Small intestine (tissue), 7 donors: ENCODE measurements around the gene PITPNM3. TPM values are rescaled to one million over a fixed set of nuclear protein-coding genes. Genes with fewer than 3 reads are reported as not detected.
"Not testable (repeated sequence)": the region's sequence is repeated elsewhere in the genome, so short reads cannot be mapped to it uniquely, and the experiment has no call there.

Experiments
- DNase-seq, 2 donors: peaks; one replicate each; pipeline versions ENCODE4 v3.0.0 to v3.0.0-alpha.2; 2013
- FAIRE-seq: peaks from 2 replicates; lab custom pipeline; 2012; peaks lifted over from hg19 to GRCh38; lab: Jason Lieb, UNC
- H3K27ac ChIP-seq, 3 donors: one replicate each; pipeline ENCODE4 v1.5.1; 2013; ENCODE audit warnings: low read length in 2 of 3, mild to moderate bottlenecking in 2 of 3, control low read depth in 1 of 3, inconsistent platforms in 1 of 3, low read depth in 1 of 3, moderate library complexity in 1 of 3
- H3K27me3 ChIP-seq, 3 donors: one replicate each; pipeline ENCODE4 v1.6.1; 2013; ENCODE audit warnings: low read length in 3 of 3, inconsistent platforms in 1 of 3; ENCODE audit not compliant: control insufficient read depth in 3 of 3, insufficient read depth in 3 of 3
- H3K36me3 ChIP-seq, 3 donors: one replicate each; pipeline ENCODE4 v1.6.1; 2013; ENCODE audit warnings: low read length in 3 of 3, inconsistent platforms in 1 of 3, low read depth in 1 of 3, mild to moderate bottlenecking in 1 of 3, moderate library complexity in 1 of 3; ENCODE audit not compliant: control insufficient read depth in 3 of 3, insufficient read depth in 2 of 3
- H3K4me1 ChIP-seq, 3 donors: one replicate each; pipeline ENCODE4 v1.6.1; 2013; ENCODE audit warnings: low read length in 2 of 3, inconsistent platforms in 1 of 3, low read depth in 1 of 3, mild to moderate bottlenecking in 1 of 3, moderate library complexity in 1 of 3; ENCODE audit not compliant: control insufficient read depth in 3 of 3, insufficient read depth in 2 of 3
- H3K4me3 ChIP-seq, 3 donors: one replicate each; pipeline ENCODE4 v1.5.1; 2013; ENCODE audit warnings: low read length in 3 of 3, control low read depth in 1 of 3, inconsistent platforms in 1 of 3, low read depth in 1 of 3, mild to moderate bottlenecking in 1 of 3, moderate library complexity in 1 of 3
- H3K9me3 ChIP-seq, 2 donors: one replicate each; pipeline ENCODE4 v1.6.1; 2013; ENCODE audit warnings: low read depth in 1 of 2, low read length in 1 of 2; ENCODE audit not compliant: control insufficient read depth in 2 of 2, insufficient read depth in 1 of 2
- WGBS, 3 donors: extraction: QIAGEN DNeasy Blood & Tissue Kit; methylation state at CpG; one replicate each; pipeline ENCODE4 v1.1.7; 2013; 5-methylcytosine and 5-hydroxymethylcytosine counted together
- polyA plus RNA-seq, 4 donors: library from polyadenylated mRNA; stranded (reverse) in 3 of 4; unstranded in 1 of 4; fragments of 200-250 nt in 3 of 4; fragments of 120-200 nt in 1 of 4; gene quantifications; one replicate each; pipeline versions ENCODE4 v1.2.1 to v1.2.3, GENCODE V29; 2013
- donor health status: healthy with polysubstance abuse.
- donor health status: control.
- donor health status: control.
- donor health status: Bipolar disorder and iron deficiency.
- donor health status: healthy.

Gene PITPNM3
- polyA plus RNA-seq, 4 donors = 0.22 to 1.7 (median 0.70) TPM

- Histone ChIP-seq H3K9me3 (no peaks in the 10 kb centered on the region), H3K27ac (no peak overlapping the region), H3K36me3 (peaks cover 0 to 2% (median 0%) of the 10 kb centered on the region in 3 donors), H3K4me3 (no peak overlapping the region), H3K4me1 (no peaks in the 10 kb centered on the region), H3K27me3 (no peaks in the 10 kb centered on the region)
- no peak for FAIRE-seq
- no peak for DNase-seq
- 80 to 95% (median 89%) methylated on average over 15 to 16 of the region's 16 CpGs for WGBS, 3 donors
Measured at GRCh38 chr17:6483507-6483906, 72.8 kb downstream of the PITPNM3 start.

GRCh38 chr17:6482796-6483195 is 73.6 kb downstream of the PITPNM3 start:
- H3K27ac ChIP-seq, FAIRE-seq, H3K36me3 ChIP-seq, DNase-seq, H3K27me3 ChIP-seq, H3K9me3 ChIP-seq, H3K4me1 ChIP-seq, H3K4me3 ChIP-seq: not testable (repeated sequence)
- 80 to 85% (median 82%) methylated on average over 10 of the region's 10 CpGs for WGBS, 3 donors

GRCh38 chr17:6482105-6482455 is 74.3 kb downstream of the PITPNM3 start:
- 86 to 88% (median 86%) methylated on average over 6 of the region's 6 CpGs for WGBS, 3 donors
- Histone ChIP-seq H3K4me1 (no peaks in the 10 kb centered on the region), H3K36me3 (peaks cover 0 to 2% (median 0%) of the 10 kb centered on the region in 3 donors), H3K27me3 (no peaks in the 10 kb centered on the region), H3K27ac (no peak overlapping the region), H3K9me3 (no peaks in the 10 kb centered on the region), H3K4me3 (no peak overlapping the region)
- DNase-seq (no peak), FAIRE-seq (no peak)

GRCh38 chr17:6480303-6480675 is 76.1 kb downstream of the PITPNM3 start:
- peaks cover 0 to 2% (median 0%) of the 10 kb centered on the region in 3 donors for H3K36me3 ChIP-seq
- no peaks in the 10 kb centered on the region for H3K27me3 ChIP-seq
- no peak overlapping the region for H3K4me3 ChIP-seq
- no peaks in the 10 kb centered on the region for H3K4me1 ChIP-seq
- no peaks in the 10 kb centered on the region for H3K9me3 ChIP-seq
- no peak for DNase-seq
- no peak for FAIRE-seq
- no peak overlapping the region for H3K27ac ChIP-seq
- WGBS, 3 donors = 45 to 58% (median 52%) methylated on average over 9 of the region's 9 CpGs

- Histone ChIP-seq H3K27ac (no peak overlapping the region), H3K4me1 (no peaks in the 10 kb centered on the region), H3K27me3 (no peaks in the 10 kb centered on the region), H3K36me3 (peaks cover 0 to 2% (median 0%) of the 10 kb centered on the region in 3 donors), H3K4me3 (no peak overlapping the region), H3K9me3 (no peaks in the 10 kb centered on the region)
- WGBS, 3 donors = 53 to 60% (median 56%) methylated on average over 13 of the region's 13 CpGs
- FAIRE-seq (no peak), DNase-seq (no peak)
Measured at GRCh38 chr17:6479622-6480302, 76.6 kb downstream of the PITPNM3 start.

- Histone ChIP-seq H3K9me3 (no peaks in the 10 kb centered on the region), H3K27ac (no peak overlapping the region), H3K36me3 (peaks cover 0 to 2% (median 0%) of the 10 kb centered on the region in 3 donors), H3K27me3 (no peaks in the 10 kb centered on the region), H3K4me3 (no peak overlapping the region), H3K4me1 (no peaks in the 10 kb centered on the region)
- WGBS, 3 donors = 87 to 90% (median 89%) methylated on average over 10 to 11 of the region's 11 CpGs
- FAIRE-seq (no peak), DNase-seq (no peak)
Measured at GRCh38 chr17:6478486-6478885, 77.9 kb downstream of the PITPNM3 start.

GRCh38 chr17:6477831-6478383 is 78.4 kb downstream of the PITPNM3 start:
- peaks cover 0 to 1% (median 0%) of the 10 kb centered on the region in 3 donors for H3K4me1 ChIP-seq
- no peak for DNase-seq
- peaks cover 0 to 2% (median 0%) of the 10 kb centered on the region in 3 donors for H3K36me3 ChIP-seq
- no peak overlapping the region for H3K27ac ChIP-seq
- no peak for FAIRE-seq
- no peaks in the 10 kb centered on the region for H3K9me3 ChIP-seq
- H3K27me3 ChIP-seq = no peaks in the 10 kb centered on the region
- WGBS, 3 donors = 82 to 88% (median 86%) methylated on average over 14 of the region's 14 CpGs
- H3K4me3 ChIP-seq = no peak overlapping the region

GRCh38 chr17:6476810-6477179 is 79.6 kb downstream of the PITPNM3 start:
- Histone ChIP-seq H3K9me3 (no peaks in the 10 kb centered on the region), H3K4me3 (no peak overlapping the region), H3K4me1 (peaks cover 0 to 4% (median 0%) of the 10 kb centered on the region in 3 donors), H3K27me3 (no peaks in the 10 kb centered on the region), H3K27ac (no peak overlapping the region), H3K36me3 (no peaks in the 10 kb centered on the region)
- DNase-seq (no peak), FAIRE-seq (no peak)
- WGBS, 3 donors = 91 to 95% (median 92%) methylated on average over 10 of the region's 10 CpGs
